Measurements from ENCODE around the gene PAPSS1. TPM values are rescaled to one million over a fixed set of nuclear protein-coding genes. Genes with fewer than 3 reads are reported as not detected.
"Not testable (repeated sequence)": the region's sequence is repeated elsewhere in the genome, so short reads cannot be mapped to it uniquely, and the experiment has no call there.

Gene PAPSS1
- total RNA-seq, 1 donor from 2014 or later, result 97.9 TPM

DNA sequence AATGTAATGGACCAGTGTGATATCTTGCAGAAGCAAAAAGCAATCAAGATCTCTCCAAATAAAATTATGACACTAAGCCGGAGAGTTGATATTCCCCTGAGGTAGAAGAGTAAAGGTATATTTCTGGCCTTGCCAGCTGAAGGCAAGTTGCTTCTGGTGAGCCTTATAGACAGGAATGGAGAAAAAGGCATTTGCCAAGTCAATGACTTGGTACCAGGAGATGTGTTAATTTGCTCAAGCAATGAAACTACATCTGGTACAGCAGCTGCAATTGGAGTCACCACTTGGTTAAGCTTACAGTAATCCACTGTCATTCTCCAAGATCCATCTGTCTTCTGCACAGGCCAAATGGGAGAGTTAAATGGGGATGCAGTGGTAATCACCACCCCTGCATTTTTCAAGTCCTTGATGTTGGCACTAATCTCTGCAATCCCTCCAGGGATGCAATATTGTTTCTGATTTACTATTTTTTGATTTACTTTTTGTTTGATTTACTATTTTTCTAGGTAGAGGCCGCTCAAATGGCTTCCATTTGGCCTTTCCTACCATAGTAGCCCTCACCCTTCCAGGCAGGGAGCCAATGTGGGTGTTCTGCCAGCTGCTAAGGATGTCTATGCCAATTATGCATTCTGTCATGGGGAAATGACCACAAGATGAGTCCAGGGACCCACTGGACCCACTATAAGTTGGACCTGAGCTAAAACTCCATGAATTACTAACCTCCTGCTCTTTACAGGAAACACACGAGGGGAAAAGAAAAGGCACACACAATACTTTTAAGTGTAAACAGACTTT, 6.3 kb upstream of the PAPSS1 start:
- DNase-seq (ENCODE audit: low read depth, low spot score), result not testable (repeated sequence)

GRCh38 chr4:107725281-107725859, 5.3 kb upstream of the PAPSS1 start:
- no peak for DNase-seq (ENCODE audit: low read depth, low spot score)

GRCh38 chr4:107723331-107723730, 3.3 kb upstream of the PAPSS1 start:
- not testable (repeated sequence) for DNase-seq (ENCODE audit: low read depth, low spot score)

- no peak for DNase-seq (ENCODE audit: low read depth, low spot score)
Measured at GRCh38 chr4:107721436-107722100, 1.5 kb upstream of the PAPSS1 start.

DNA sequence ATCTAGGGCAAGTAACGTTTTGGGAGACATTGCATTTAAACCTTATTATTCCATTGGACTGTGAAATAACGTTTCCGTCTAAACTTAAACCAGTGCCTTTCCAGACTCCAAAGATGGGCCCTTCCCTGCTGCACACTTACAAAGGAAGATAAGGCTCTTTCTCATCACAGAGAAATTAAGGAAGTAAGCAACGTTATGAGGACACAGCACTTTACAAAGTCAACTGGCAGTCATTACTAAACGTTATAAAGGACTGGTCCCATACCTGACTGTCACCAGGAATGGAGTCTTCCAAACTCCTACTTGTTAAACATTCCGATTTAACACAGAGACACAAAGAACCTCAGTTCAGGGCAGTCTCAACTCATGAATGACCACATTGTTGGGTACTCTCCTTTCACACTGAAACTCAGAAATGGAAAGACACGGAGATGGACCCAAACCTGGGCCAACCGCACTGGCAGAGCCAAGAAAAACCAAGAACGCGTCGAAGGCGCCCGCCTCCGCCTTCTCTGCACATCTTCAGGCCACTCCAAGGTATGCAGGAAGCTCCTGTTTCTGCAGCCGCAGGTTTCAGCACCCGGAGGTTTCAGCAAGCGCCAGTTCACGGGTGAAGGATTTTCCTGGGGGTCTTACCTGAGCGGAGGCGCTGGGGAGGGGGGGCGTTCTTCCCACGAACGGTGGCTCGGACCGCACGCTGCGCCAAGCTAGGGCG, 670 bp downstream of the PAPSS1 start:
- no peak for DNase-seq (ENCODE audit: low read depth, low spot score)

DNA sequence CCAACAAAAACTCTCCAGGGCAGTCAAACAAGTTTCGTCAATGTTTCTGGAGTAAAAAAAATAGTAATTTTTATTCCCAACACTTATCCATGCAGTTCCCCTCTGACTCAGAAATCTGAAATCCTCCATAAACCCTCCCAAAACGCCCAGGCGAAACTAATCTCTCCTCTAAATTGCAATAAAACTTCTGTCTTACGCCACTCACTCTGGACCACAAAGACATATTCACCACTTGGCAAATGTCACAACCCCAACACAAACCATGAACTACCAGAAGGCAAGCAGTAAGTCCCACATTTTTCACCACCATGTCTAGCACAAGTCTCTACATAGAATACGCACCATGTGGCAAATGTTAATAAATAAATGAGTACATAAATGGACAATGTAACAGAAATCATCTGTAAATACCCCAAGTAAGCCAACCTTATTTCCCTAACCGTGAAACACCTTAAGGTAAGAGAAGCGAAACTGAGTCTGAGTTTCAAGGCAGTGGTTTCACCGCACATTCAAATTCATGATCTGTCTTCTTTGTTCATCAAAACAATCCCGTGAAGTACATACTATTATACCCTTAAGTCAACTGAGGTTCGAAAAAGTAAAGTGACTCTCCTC, 1.6 kb downstream of the PAPSS1 start:
- DNase-seq (ENCODE audit: low read depth, low spot score), result no peak

DNA sequence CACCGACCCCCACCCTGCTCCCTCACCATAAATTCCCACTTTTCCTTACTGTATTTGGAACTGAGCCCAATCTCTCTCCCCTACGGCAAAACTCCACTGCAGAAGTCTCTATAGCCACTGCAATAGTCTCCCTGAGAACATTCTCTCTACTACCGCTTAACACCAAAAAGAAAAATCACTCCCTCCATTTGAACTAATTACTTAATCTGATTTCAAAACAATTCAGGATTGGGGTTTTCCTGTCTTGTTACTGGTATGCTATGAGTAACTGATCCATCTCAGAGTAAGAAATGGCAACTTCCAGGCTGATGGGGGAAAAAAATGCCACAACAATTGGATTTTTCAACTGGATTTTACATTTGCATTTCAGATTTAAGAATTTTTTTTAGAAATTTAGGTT, 5.8 kb downstream of the PAPSS1 start:
- no peak for DNase-seq (ENCODE audit: low read depth, low spot score)

DNA sequence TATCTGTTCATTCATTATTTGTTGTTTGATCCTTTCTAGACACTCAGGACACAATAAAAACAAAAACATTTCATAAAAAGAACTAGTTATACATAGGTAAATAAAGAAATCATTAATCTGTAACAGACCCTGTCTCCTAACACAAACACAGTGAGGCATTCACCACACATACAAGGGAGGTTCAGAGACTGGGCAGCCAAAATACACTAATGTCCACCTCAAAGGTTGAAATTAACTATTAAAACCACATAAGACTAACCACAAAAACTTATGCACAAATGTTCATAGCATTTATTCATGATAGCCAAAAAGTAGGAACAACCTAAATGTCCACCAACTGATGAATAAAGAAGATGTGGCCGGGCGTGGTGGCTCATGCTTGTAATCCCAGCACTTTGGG, 7.8 kb downstream of the PAPSS1 start:
- DNase-seq (ENCODE audit: low read depth, low spot score), result no peak

DNA sequence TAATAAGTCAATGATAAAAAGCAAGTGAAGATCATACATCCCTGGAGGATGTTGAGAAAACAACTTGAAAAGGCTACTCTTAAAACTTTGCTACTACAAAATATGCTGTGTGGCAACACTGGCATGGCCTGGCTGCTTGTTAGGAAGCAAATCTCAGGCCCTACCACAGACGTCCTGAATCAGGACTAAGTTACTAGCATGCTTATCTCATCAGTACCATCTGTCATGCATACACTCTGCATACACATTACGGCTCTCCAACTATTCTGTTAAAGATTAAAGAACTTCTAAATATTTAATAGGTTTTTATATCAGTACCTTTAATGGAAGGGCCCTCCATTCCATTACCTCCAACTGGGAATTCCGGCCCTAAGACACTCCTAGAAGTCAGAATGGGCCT, 8.2 kb downstream of the PAPSS1 start:
- no peak for DNase-seq (ENCODE audit: low read depth, low spot score)

- DNase-seq (ENCODE audit: low read depth, low spot score), result no peak
Measured at GRCh38 chr4:107710493-107711459, 9.3 kb downstream of the PAPSS1 start.

DNA sequence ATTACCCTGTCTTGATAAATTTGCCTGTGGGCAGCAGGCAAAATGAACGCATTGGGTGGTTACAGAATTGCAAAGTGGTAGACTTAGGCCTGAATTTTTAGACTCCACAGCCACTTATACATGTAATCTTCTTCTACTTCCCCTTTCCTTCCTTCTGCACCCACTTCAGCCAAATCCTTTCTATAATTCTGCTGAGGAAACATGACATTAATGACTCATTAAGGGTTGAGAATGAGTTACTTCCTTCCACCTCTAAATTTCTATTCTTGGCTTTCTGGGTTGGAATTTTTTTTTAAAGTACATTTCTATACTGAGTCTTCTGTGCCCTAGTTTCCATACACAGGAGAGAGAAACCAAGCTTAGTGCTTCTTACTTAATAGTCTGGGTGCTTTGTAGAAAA, 10.1 kb downstream of the PAPSS1 start:
- DNase-seq (ENCODE audit: low read depth, low spot score), result no peak

DNA sequence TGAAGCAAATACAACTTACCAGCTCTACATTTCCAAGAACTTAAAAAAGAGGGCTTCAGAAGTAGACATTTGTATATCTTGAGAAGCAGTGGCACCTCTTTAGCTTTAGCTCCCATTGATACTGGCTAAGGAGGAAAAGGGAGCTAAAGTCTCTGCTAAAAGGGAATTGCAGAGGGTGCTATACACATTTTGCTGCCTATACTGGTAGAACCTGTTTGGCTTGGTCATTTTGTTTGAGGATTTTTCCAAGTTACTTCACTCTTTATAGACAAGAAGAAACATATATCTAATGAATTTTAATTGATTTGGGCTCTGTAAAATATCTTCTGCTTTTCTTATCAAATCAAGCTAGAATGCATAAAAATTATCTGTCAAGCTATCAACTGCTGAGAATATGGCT, 11.8 kb downstream of the PAPSS1 start:
- DNase-seq (ENCODE audit: low read depth, low spot score), result no peak

- no peak for DNase-seq (ENCODE audit: low read depth, low spot score)
Measured at GRCh38 chr4:107705742-107706556, 14.1 kb downstream of the PAPSS1 start.

- DNase-seq (ENCODE audit: low read depth, low spot score), result no peak
Measured at GRCh38 chr4:107701565-107701964, 18.5 kb downstream of the PAPSS1 start.

DNA sequence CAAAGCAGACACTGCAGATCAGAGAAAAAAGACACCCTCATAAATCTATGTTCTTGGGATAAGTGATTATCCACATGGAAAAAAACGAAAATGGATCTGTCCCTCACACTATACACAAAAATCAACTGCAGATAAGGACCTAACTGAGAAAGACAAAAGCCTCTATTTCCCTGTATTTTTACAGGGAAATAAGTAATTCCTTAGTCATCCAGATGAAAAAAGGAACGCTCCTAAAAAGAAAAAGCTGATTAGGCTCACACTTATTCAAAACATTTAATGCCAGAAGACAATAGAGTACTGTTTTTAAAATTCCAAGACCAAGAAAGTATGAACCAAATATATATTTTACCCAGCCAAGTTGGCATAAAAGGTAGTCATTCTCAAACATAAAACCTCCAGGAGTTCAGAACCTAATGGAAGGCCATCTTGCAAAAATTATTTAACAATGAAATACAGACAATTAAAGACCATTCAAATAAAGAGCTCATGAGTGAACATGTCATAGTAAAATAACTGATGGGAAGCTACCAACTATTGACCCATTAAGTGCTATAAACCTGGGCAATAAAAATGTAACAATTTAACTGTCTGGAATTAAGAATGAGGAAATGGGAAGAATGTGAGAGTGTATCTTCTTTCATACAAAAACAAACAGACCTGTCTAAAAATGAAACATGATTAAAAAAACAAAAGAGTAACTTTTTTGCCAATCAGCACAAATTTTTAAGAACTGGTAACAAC, 20.4 kb downstream of the PAPSS1 start:
- DNase-seq (ENCODE audit: low read depth, low spot score), result no peak

GRCh38 chr4:107696187-107696586, 23.8 kb downstream of the PAPSS1 start:
- not testable (repeated sequence) for DNase-seq (ENCODE audit: low read depth, low spot score)

DNA sequence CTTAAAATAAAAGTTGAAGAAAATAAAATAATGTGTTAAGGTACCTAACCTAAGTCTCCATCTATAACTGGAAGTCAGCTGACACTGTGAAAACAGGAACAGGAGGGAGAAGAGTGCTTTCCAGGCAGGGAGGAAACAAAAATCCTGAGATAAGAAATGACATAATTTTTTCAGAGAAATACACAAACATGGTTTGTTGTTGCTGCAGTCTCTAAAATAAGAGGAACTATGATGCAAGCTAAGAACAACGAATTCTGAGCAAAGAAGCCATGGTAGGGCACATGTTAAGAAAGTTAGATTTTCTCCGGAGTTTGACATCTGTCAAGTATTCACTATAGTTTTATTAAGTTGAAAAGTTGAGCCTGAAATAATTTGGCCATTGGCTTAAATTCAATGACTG, 26.9 kb downstream of the PAPSS1 start:
- DNase-seq (ENCODE audit: low read depth, low spot score), result peak; percentile 13

DNA sequence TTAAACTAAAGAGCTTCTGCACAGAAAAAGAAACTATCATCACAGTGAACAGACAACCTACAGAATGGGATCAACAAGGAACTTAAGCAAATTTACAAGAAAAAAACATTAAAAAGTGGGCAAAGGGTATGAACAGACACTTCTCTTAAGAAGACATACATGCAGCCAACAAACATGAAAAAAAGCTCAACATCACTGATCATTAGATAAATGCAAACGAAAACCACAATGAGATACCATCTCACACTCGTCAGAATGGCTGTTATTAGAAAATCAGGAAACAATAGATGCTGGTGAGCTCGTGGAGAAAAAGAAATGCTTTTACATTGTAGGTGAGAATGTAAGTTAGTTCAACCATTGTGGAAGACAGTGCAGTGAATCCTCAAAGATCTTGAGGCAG, 27.8 kb downstream of the PAPSS1 start:
- DNase-seq (ENCODE audit: low read depth, low spot score), result no peak

- no peak for DNase-seq (ENCODE audit: low read depth, low spot score)
Measured at GRCh38 chr4:107691378-107691777, 28.7 kb downstream of the PAPSS1 start.
